HG03135 (cell line): ENCODE measurements around the gene FOXO3.
"Not testable (repeated sequence)": the region's sequence is repeated elsewhere in the genome, so short reads cannot be mapped to it uniquely, and the experiment has no call there.

ENCODE experiments used
- ATAC-seq: cut with Tn5 transposase; IDR thresholded peaks from one replicate; pipeline ENCODE4 v1.9.1; 2021; ENCODE audit warnings: mild to moderate bottlenecking, moderate library complexity; ENCODE audit not compliant: unreplicated experiment

FOXO3 gene

GRCh38 chr6:108560463-108561308 is at the start of gene FOXO3:
TSS of gene FOXO3 (plus strand) at chr6:108560917. CDS start at chr6:108561209, 292 bp downstream.
- no peak for ATAC-seq

- ATAC-seq = no peak
Measured at GRCh38 chr6:108518714-108519576, 41.8 kb upstream of the FOXO3 start.

GRCh38 chr6:108521616-108522107 is 39.1 kb upstream of the FOXO3 start:
- ATAC-seq = no peak

- ATAC-seq = no peak
Measured at GRCh38 chr6:108523697-108524096, 37.0 kb upstream of the FOXO3 start.

- no peak for ATAC-seq
Measured at GRCh38 chr6:108524528-108525248, 36.0 kb upstream of the FOXO3 start.

GRCh38 chr6:108526739-108527174 is 34.0 kb upstream of the FOXO3 start:
- no peak for ATAC-seq

- no peak for ATAC-seq
Measured at GRCh38 chr6:108528878-108529277, 31.8 kb upstream of the FOXO3 start.

- ATAC-seq = no peak
Measured at GRCh38 chr6:108531332-108531731, 29.4 kb upstream of the FOXO3 start.

- no peak for ATAC-seq
Measured at GRCh38 chr6:108535114-108535742, 25.5 kb upstream of the FOXO3 start.

- not testable (repeated sequence) for ATAC-seq
Measured at GRCh38 chr6:108535920-108536535, 24.7 kb upstream of the FOXO3 start.

GRCh38 chr6:108541843-108542759 is 18.6 kb upstream of the FOXO3 start:
- ATAC-seq = no peak

GRCh38 chr6:108543175-108543940 is 17.4 kb upstream of the FOXO3 start:
- ATAC-seq = no peak

- no peak for ATAC-seq
Measured at GRCh38 chr6:108544606-108545005, 16.1 kb upstream of the FOXO3 start.

GRCh38 chr6:108546079-108547049 is 14.4 kb upstream of the FOXO3 start:
- ATAC-seq = no peak

GRCh38 chr6:108549241-108549640 is 11.5 kb upstream of the FOXO3 start:
- no peak for ATAC-seq

GRCh38 chr6:108549741-108550140 is 11.0 kb upstream of the FOXO3 start:
- no peak for ATAC-seq

GRCh38 chr6:108550256-108550655 is 10.5 kb upstream of the FOXO3 start:
- no peak for ATAC-seq
